A673 (cell line): ENCODE results near the gene VTCN1. TPM values are rescaled to one million over a fixed set of nuclear protein-coding genes. Genes with fewer than 3 reads are reported as not detected.
A peak's percentile ranks its signal among the peaks of the same experiment; 100 is the strongest.

ENCODE experiments used
- BruUV-seq: library from RNA; stranded (reverse); fragments of 400-500 nt; replicated peaks from 2 replicates; lab custom pipeline; 2021; lab: Mats Ljungman, UMichigan
- CTCF ChIA-PET: fragments of 300-600 bp; sonication (Branson Sonifier 250); formaldehyde crosslinking; loops from one replicate; lab custom pipeline; 2022; ENCODE audit warnings: antibody characterized with exemption; lab: Charles Lee
- POLR2A ChIA-PET: fragments of 300-600 bp; sonication (Branson Sonifier 250); formaldehyde crosslinking; loops from one replicate; lab custom pipeline; 2022; ENCODE audit warnings: antibody characterized with exemption; ENCODE audit not compliant: low non-redundant PET; lab: Charles Lee
- DNase-seq: peaks from one replicate; pipeline ENCODE4 v3.0.0-alpha.2; 2015; ENCODE audit warnings: low spot score
- H3K27ac ChIP-seq: fragments of 200-600 bp; sonication (generic); 2 replicates; pipeline ENCODE4 v1.5.1; 2016; ENCODE audit warnings: mixed run types, low read depth, mild to moderate bottlenecking, mixed read lengths, antibody characterized with exemption, low read length; ENCODE audit not compliant: poor library complexity, severe bottlenecking
- H3K27me3 ChIP-seq: fragments of 200-600 bp; sonication (generic); replicated peaks from 2 replicates; pipeline ENCODE4 v1.6.1; 2017; ENCODE audit warnings: mixed run types, low read depth, mild to moderate bottlenecking, mixed read lengths, antibody characterized with exemption, low read length; ENCODE audit not compliant: insufficient read depth, poor library complexity
- H3K36me3 ChIP-seq: fragments of 200-600 bp; sonication (generic); 2 replicates; pipeline ENCODE4 v1.6.1; 2016; ENCODE audit warnings: mixed run types, mild to moderate bottlenecking, mixed read lengths, antibody characterized with exemption, low read length; ENCODE audit not compliant: insufficient read depth, poor library complexity, severe bottlenecking
- H3K4me1 ChIP-seq: fragments of 200-600 bp; sonication (generic); 2 replicates; pipeline ENCODE4 v1.6.1; 2017; ENCODE audit warnings: mixed run types, mild to moderate bottlenecking, mixed read lengths, antibody characterized with exemption, low read length; ENCODE audit not compliant: insufficient read depth, poor library complexity, severe bottlenecking
- H3K4me3 ChIP-seq: fragments of 200-600 bp; sonication (generic); 2 replicates; pipeline ENCODE4 v1.5.1; 2016; ENCODE audit warnings: low read depth, mixed run types, mild to moderate bottlenecking, mixed read lengths, low read length; ENCODE audit not compliant: poor library complexity, severe bottlenecking
- H3K9me3 ChIP-seq: fragments of 200-600 bp; sonication (generic); 2 replicates; pipeline ENCODE4 v1.6.1; 2016; ENCODE audit warnings: mixed run types, low read depth, mild to moderate bottlenecking, mixed read lengths, antibody characterized with exemption, low read length; ENCODE audit not compliant: poor library complexity, severe bottlenecking
- EZH2 ChIP-seq: fragments of 200-600 bp; sonication (generic); IDR thresholded peaks from 2 replicates; pipeline ENCODE4 v1.6.1; 2017; ENCODE audit warnings: borderline replicate concordance, low read depth, mild to moderate bottlenecking, mixed read lengths, antibody characterized with exemption, low read length; ENCODE audit not compliant: poor library complexity, severe bottlenecking
- intact Hi-C: fragments of 100-400 bp; cut with micrococcal nuclease; formaldehyde crosslinking; loops from one replicate; pipeline ENCODE4 v1.10.0; 2022; ENCODE audit not compliant: unreplicated experiment
- total RNA-seq: library from RNA; stranded (reverse); gene quantifications from 2 replicates; pipeline ENCODE4 v1.2.3, GENCODE V29; 2021
- TF ChIP-seq, protein P1 (sequence below): fragments of 300-800, 200-600 bp; sonication (generic); conservative IDR thresholded peaks from 2 replicates; pipeline ENCODE4 v1.5.1; 2017; ENCODE audit warnings: low read depth, mild to moderate bottlenecking, antibody characterized with exemption, low read length, moderate library complexity, mixed read lengths

Gene VTCN1
- total RNA-seq, 1 experiment from 2014 or later, result not detected

DNA sequence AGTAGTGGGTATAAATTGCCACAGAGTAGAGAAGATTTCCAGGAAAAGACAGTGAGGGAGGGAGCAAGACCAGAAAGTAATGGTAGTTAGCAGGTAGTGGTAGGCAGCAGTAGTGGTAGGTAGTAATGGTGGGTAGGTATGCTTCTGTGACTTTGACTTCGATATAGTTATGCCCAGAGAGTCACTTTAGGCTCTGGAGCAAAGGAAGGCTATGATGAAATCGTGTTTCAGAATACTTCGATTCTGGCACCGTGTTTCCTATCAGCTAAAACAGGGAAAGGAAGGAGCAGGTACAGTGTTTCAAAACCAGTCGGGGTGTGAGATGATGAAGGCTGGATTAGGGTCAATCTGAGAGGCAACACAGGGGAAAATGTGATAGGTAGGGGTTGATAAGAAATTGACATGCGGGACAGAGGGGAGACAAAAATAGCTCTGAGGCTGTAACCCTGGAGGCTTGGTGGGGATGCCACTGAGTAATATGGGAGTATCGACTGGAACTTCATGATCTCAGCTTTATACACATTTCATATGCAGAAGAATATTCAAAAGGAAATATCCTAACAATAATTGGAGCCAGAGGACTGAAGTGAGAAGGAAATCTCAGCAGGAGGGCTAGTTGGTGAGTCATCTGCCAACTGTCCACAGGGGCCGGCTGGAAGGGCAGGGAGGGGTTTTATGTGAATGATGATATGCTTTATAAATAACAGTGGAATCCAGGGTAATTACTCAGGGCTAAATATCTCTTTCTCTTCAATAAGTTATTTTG lies 64.0 kb downstream of the VTCN1 start:
- Histone ChIP-seq H3K4me3 (no peak overlapping the region), H3K9me3 (no peaks in the 10 kb centered on the region), H3K27me3 (no peaks in the 10 kb centered on the region), H3K27ac (no peak overlapping the region), H3K4me1 (peaks cover 31% of the 10 kb centered on the region), H3K36me3 (no peaks in the 10 kb centered on the region)
- intact Hi-C loops, result no loop called here
- peak; percentile 68 for DNase-seq
- TF ChIP-seq EZH2, result no peak
- TF ChIP-seq, protein P1, sequence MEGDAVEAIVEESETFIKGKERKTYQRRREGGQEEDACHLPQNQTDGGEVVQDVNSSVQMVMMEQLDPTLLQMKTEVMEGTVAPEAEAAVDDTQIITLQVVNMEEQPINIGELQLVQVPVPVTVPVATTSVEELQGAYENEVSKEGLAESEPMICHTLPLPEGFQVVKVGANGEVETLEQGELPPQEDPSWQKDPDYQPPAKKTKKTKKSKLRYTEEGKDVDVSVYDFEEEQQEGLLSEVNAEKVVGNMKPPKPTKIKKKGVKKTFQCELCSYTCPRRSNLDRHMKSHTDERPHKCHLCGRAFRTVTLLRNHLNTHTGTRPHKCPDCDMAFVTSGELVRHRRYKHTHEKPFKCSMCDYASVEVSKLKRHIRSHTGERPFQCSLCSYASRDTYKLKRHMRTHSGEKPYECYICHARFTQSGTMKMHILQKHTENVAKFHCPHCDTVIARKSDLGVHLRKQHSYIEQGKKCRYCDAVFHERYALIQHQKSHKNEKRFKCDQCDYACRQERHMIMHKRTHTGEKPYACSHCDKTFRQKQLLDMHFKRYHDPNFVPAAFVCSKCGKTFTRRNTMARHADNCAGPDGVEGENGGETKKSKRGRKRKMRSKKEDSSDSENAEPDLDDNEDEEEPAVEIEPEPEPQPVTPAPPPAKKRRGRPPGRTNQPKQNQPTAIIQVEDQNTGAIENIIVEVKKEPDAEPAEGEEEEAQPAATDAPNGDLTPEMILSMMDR, result no peak
- BruUV-seq, result no TSS peak
- CTCF ChIA-PET, result interaction anchor here (1.0 kb wide), 1 partner anchor 138 kb away, joined by 3 read pairs; no protein-coding TSS in a partner anchor
- POLR2A ChIA-PET, result no interaction called here

DNA sequence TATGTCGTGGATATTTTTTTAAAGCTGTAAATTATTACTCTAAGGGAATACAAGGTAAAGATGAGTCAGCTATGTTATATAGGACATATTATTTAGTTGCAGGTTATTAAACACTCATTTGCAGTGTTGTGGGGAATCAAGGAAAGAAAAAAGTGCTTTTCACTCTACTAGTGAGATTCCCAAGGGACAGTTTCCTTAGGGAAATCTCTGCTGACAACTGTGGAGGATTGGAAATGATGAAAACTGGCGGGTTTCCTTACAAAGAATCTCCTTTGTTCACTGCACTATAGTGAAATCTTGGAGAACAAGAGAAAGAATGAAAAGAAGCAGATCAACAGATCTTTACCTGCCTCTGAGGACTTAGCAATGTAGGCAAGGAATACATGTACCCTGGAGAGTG lies 64.7 kb downstream of the VTCN1 start:
- H3K36me3 ChIP-seq, result no peaks in the 10 kb centered on the region
- H3K27me3 ChIP-seq, result no peaks in the 10 kb centered on the region
- H3K9me3 ChIP-seq, result no peaks in the 10 kb centered on the region
- no TSS peak for BruUV-seq
- TF ChIP-seq EZH2, result no peak
- TF ChIP-seq, protein P1, result no peak
- H3K27ac ChIP-seq, result no peak overlapping the region
- ChIA-PET CTCF (interaction anchor here (0.9 kb wide), 1 partner anchor 17 kb away, joined by 3 read pairs; no protein-coding TSS in a partner anchor), POLR2A (no interaction called here)
- intact Hi-C loops, result no loop called here
- H3K4me3 ChIP-seq, result no peak overlapping the region
- DNase-seq, result no peak
- H3K4me1 ChIP-seq, result peaks cover 31% of the 10 kb centered on the region

DNA sequence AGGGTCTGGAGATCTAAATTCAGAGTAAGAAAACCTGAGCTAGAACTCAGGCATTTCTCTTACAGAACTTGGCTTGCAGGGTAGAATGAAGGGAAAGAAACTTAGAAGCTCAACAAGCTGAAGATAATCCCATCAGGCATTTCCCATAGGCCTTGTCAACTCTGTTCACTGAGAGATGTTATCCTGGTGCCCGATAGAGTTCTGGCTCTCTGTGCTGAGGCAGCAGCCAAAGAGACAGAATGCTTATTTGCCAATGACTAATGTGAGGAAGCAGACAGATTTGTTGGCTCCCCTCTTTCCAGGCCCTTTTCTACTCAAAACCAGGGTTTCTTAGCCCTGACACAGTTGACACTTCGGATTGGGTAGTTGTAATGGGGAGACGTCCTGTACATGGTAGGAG lies 66.9 kb downstream of the VTCN1 start:
- no TSS peak for BruUV-seq
- Histone ChIP-seq H3K4me3 (no peak overlapping the region), H3K36me3 (no peaks in the 10 kb centered on the region), H3K4me1 (peaks cover 30% of the 10 kb centered on the region), H3K27me3 (no peaks in the 10 kb centered on the region), H3K9me3 (no peaks in the 10 kb centered on the region), H3K27ac (no peak overlapping the region)
- POLR2A ChIA-PET, result no interaction called here
- CTCF ChIA-PET, result no interaction called here
- intact Hi-C loops, result no loop called here
- TF ChIP-seq, protein P1, result no peak
- no peak for DNase-seq
